Measurements from ENCODE around the gene IGF2BP1.

- TF ChIP-seq, protein P1, sequence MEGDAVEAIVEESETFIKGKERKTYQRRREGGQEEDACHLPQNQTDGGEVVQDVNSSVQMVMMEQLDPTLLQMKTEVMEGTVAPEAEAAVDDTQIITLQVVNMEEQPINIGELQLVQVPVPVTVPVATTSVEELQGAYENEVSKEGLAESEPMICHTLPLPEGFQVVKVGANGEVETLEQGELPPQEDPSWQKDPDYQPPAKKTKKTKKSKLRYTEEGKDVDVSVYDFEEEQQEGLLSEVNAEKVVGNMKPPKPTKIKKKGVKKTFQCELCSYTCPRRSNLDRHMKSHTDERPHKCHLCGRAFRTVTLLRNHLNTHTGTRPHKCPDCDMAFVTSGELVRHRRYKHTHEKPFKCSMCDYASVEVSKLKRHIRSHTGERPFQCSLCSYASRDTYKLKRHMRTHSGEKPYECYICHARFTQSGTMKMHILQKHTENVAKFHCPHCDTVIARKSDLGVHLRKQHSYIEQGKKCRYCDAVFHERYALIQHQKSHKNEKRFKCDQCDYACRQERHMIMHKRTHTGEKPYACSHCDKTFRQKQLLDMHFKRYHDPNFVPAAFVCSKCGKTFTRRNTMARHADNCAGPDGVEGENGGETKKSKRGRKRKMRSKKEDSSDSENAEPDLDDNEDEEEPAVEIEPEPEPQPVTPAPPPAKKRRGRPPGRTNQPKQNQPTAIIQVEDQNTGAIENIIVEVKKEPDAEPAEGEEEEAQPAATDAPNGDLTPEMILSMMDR (IDR thresholded peaks at IDR 0.05): no peak
- no peak for TF ChIP-seq POLR2A (IDR thresholded peaks at IDR 0.05)
Measured at GRCh38 chr17:48961516-48962233, 35.5 kb upstream of the IGF2BP1 start.

Measured in adrenal gland (tissue), 5 donors.